Bone marrow (tissue), 2 donors: Measurements from ENCODE around the gene SPDYE2B.
"Not testable (repeated sequence)": the region's sequence is repeated elsewhere in the genome, so short reads cannot be mapped to it uniquely, and the experiment has no call there.

Source experiments
- DNase-seq, 2 donors: peaks; one replicate each; lab custom pipeline; 2025; lab: John Stamatoyannopoulos, UW

Gene SPDYE2B

DNA sequence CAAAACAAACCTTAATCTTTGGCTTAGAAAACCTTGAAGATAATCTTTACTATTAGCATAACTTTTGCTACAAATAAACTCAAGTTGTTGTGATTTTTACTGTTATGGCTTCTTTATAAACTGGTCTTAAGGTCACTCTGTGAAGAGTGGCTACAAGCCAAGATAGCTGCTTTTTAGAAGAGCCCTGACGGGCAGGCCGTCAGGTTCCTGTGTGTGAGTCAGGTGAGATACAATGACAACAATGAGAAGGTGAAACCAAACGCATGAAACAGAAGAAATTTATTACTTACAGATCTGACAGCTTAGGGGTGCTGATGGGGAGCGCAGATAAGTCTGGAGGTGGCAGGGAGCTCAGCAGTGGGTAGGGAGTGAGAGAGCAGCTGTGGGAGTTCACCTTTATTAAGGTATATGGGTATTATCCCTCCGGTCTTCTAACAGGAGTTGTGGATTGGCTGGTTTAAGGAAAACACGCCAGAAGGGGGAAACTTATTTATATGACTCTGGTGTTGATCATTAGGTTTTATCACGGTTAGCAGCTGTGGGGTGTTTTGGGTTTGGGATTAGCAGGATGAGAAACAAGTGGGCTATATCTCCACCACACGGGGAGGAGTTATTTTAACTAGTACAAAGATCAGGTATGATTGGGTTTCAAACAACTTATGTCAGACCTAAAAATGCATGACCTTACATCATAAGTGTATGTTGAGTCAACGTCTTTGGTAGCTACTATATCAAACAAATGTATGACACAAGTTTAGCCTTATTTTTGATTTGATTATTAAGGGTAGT is 49.0 kb downstream of the SPDYE2B start:
- DNase-seq, result not testable (repeated sequence)
